ENCODE results near the gene PRKN.

PRKN gene

DNA sequence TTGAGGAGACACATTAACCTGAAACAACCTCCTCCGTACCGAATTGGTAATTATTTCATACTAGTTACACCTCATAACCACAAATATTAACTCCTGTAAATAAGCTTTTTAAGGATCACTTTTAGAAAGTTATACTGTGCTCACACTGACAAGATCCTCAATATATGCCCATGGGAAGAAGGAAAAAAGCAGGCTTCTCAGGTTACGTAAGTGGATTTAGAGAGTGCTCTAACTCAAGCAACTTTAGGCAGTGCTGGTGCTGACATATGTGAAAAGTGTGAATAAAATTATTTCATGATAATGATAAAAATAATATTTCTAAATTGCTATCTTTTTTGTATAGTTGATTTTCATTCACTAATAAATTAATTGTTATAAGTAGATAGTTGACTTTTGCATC, 76.1 kb downstream of the PRKN start:
- Histone ChIP-seq H3K36me3 (no peaks in the 10 kb centered on the region), H3K27me3 (ENCODE audit: insufficient read depth, low read depth, severe bottlenecking) (no peaks in the 10 kb centered on the region), H3K4me3 (ENCODE audit: low read depth, low read length) (no peak overlapping the region), H3K9me3 (ENCODE audit: severe bottlenecking) (no peaks in the 10 kb centered on the region), H3K27ac (no peak overlapping the region)
- TF ChIP-seq, protein P1, sequence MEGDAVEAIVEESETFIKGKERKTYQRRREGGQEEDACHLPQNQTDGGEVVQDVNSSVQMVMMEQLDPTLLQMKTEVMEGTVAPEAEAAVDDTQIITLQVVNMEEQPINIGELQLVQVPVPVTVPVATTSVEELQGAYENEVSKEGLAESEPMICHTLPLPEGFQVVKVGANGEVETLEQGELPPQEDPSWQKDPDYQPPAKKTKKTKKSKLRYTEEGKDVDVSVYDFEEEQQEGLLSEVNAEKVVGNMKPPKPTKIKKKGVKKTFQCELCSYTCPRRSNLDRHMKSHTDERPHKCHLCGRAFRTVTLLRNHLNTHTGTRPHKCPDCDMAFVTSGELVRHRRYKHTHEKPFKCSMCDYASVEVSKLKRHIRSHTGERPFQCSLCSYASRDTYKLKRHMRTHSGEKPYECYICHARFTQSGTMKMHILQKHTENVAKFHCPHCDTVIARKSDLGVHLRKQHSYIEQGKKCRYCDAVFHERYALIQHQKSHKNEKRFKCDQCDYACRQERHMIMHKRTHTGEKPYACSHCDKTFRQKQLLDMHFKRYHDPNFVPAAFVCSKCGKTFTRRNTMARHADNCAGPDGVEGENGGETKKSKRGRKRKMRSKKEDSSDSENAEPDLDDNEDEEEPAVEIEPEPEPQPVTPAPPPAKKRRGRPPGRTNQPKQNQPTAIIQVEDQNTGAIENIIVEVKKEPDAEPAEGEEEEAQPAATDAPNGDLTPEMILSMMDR (IDR thresholded peaks at IDR 0.05; ENCODE audit: low read depth, low read length) = no peak
- no peak for DNase-seq

DNA sequence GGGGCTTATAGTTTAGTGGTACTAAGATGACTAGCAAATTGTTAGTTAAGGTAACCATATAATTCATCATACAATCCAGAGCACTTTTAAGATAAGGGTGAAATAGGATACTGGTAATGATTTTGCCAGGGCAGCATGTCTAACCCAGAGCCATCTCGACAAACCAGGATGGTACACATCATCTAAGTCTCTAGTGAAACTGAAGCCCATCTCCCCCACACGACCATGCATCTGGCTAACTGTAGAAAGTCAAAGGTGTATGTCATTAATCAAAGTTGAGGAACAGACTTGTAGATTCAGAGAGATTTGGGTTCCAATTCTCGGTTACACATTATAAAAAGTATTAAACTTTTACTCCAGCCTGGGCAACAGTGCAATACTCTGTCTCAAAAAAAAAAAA, 78.3 kb downstream of the PRKN start:
- Histone ChIP-seq H3K27ac (no peak overlapping the region), H3K27me3 (ENCODE audit: insufficient read depth, low read depth, severe bottlenecking) (no peaks in the 10 kb centered on the region), H3K9me3 (ENCODE audit: severe bottlenecking) (no peaks in the 10 kb centered on the region), H3K36me3 (no peaks in the 10 kb centered on the region), H3K4me3 (ENCODE audit: low read depth, low read length) (no peak overlapping the region)
- TF ChIP-seq, protein P1 (IDR thresholded peaks at IDR 0.05; ENCODE audit: low read depth, low read length) = no peak
- DNase-seq = no peak

DNA sequence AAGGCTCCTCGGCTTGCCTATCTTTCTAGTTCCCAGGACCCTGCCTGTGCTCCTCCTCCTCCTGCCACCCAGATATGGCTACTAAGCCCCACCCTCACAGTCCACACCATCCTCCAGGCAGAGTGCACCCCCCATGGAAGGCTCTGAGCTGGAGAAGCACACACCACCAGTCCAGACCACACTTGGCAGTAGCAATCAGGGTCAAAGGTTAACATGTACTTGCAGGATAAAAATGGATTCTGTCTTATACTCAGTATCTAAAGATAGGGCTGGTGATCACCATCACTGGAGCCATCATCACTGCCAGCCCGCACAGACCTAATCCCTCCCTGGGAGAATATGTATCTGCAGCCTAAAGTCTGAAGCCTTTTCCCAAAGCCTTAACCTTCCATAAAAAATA, 83.4 kb downstream of the PRKN start:
- no peak overlapping the region for H3K27ac ChIP-seq
- H3K36me3 ChIP-seq = no peaks in the 10 kb centered on the region
- H3K9me3 ChIP-seq (ENCODE audit: severe bottlenecking) = no peaks in the 10 kb centered on the region
- no peak for DNase-seq
- TF ChIP-seq, protein P1 (IDR thresholded peaks at IDR 0.05; ENCODE audit: low read depth, low read length) = no peak
- no peaks in the 10 kb centered on the region for H3K27me3 ChIP-seq (ENCODE audit: insufficient read depth, low read depth, severe bottlenecking)
- no peak overlapping the region for H3K4me3 ChIP-seq (ENCODE audit: low read depth, low read length)

DNA sequence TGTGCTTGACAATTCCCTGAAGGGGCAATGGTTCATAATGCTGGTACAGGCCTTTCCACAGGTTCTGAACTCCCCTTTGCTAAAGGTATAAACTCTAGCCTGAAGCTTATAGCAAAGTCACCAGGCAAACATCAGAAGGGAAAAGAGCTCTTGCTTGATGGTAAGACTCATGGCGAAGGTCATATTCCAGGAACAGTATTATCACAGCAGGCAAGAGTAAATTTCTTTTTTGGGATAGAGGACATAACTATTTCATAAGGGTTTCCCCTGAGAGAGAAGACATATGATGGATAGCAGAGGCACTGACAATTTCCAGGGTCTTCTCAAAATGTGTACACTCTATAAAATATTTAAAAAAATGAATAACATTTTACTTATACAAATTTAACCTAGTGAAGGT, 86.8 kb downstream of the PRKN start:
- H3K4me3 ChIP-seq (ENCODE audit: low read depth, low read length) = no peak overlapping the region
- H3K27me3 ChIP-seq (ENCODE audit: insufficient read depth, low read depth, severe bottlenecking) = no peaks in the 10 kb centered on the region
- no peak overlapping the region for H3K27ac ChIP-seq
- H3K9me3 ChIP-seq (ENCODE audit: severe bottlenecking) = no peaks in the 10 kb centered on the region
- no peaks in the 10 kb centered on the region for H3K36me3 ChIP-seq
- DNase-seq = no peak
- TF ChIP-seq, protein P1 (IDR thresholded peaks at IDR 0.05; ENCODE audit: low read depth, low read length) = no peak

DNA sequence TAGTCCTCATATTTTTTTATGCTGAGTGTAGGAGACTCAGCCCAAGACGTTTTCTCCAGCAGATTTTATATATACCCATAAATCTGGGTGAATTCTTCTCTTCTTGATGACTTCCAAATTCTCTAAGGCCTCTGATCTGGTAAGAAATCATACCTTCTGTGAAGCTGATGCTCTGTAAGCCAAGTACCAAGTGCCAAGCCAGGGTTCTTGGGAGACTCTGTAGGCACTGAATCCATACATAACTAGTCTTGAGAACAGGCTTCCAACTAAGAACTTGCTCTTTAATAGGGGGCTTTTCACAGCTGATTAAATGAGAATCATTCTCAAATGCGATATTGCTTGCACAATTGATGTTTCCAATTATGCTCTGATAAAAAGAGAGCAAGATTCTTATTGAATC, 87.6 kb downstream of the PRKN start:
- Histone ChIP-seq H3K27ac (no peak overlapping the region), H3K4me3 (ENCODE audit: low read depth, low read length) (no peak overlapping the region), H3K9me3 (ENCODE audit: severe bottlenecking) (no peaks in the 10 kb centered on the region), H3K36me3 (no peaks in the 10 kb centered on the region), H3K27me3 (ENCODE audit: insufficient read depth, low read depth, severe bottlenecking) (no peaks in the 10 kb centered on the region)
- TF ChIP-seq, protein P1 (IDR thresholded peaks at IDR 0.05; ENCODE audit: low read depth, low read length) = no peak
- DNase-seq = no peak

DNA sequence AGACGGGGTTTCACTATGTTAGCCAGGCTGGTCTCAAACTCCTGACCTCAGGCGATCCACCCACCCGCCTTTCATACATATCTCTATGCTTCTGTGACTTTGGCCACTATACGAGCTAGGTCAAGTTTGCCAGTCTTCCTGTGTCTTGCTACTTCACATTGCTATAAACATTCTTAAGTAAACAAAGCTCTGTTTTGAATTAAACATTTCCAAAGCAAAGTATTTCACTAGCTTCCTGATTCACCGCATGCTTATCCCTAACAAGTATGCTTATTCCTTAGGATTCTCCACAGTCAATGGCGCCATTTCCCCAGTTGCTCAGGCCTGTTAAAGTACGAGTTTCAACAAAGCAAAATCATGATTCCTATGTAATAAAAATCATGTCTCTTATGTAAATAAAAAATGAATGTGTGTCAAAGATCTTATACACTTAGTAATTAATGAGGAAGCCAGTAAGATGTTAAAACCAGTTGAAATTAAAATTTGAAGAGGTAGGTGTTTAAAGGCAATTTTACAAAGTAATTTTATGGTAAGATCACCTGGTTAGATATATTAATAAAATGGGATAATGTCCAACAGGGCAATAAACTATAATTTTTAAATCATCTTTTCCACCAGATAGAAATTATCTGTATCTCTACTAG, 88.5 kb downstream of the PRKN start:
- H3K4me3 ChIP-seq (ENCODE audit: low read depth, low read length) = no peak overlapping the region
- TF ChIP-seq, protein P1 (IDR thresholded peaks at IDR 0.05; ENCODE audit: low read depth, low read length) = no peak
- H3K27me3 ChIP-seq (ENCODE audit: insufficient read depth, low read depth, severe bottlenecking) = no peaks in the 10 kb centered on the region
- DNase-seq = no peak
- H3K9me3 ChIP-seq (ENCODE audit: severe bottlenecking) = no peaks in the 10 kb centered on the region
- H3K36me3 ChIP-seq = no peaks in the 10 kb centered on the region
- H3K27ac ChIP-seq = no peak overlapping the region
